D721Med (cell line): Measurements from ENCODE around the gene PPP2R3B.

Experiments used
- DNase-seq: peaks from one replicate; pipeline ENCODE4 v3.0.0; 2011; ENCODE audit warnings: low spot score; ENCODE audit not compliant: insufficient read length
- FAIRE-seq: peaks from 2 replicates; lab custom pipeline; 2011; peaks lifted over from hg19 to GRCh38; lab: Jason Lieb, UNC
- CTCF ChIP-seq: IDR thresholded peaks from 2 replicates; pipeline ENCODE4 v1.5.1; 2012; ENCODE audit warnings: mild to moderate bottlenecking, control low read depth; ENCODE audit not compliant: insufficient read depth; ENCODE audit errors: missing control alignments

Gene PPP2R3B

GRCh38 chrX:368811-369562, 17.7 kb downstream of the PPP2R3B start:
- no peak for TF ChIP-seq CTCF
- DNase-seq, result peak; percentile 49
- FAIRE-seq, result no peak

GRCh38 chrX:367866-368265, 18.8 kb downstream of the PPP2R3B start:
- DNase-seq (no peak), FAIRE-seq (no peak)
- no peak for TF ChIP-seq CTCF

- TF ChIP-seq CTCF, result no peak
- FAIRE-seq, result no peak
- no peak for DNase-seq
Observed at GRCh38 chrX:367349-367748, 19.4 kb downstream of the PPP2R3B start.

- no peak for TF ChIP-seq CTCF
- no peak for FAIRE-seq
- no peak for DNase-seq
Observed at GRCh38 chrX:363621-364375, 22.9 kb downstream of the PPP2R3B start.

GRCh38 chrX:362937-363620, 23.6 kb downstream of the PPP2R3B start:
- no peak for FAIRE-seq
- TF ChIP-seq CTCF, result no peak
- DNase-seq, result no peak

GRCh38 chrX:362351-362750, 24.4 kb downstream of the PPP2R3B start:
- TF ChIP-seq CTCF, result no peak
- FAIRE-seq (no peak), DNase-seq (no peak)
